ENCODE measurements around the gene RHOC.

Gene RHOC

GRCh38 chr1:112717263-112717873 lies 10.4 kb upstream of the RHOC start:
- DNase-seq (ENCODE audit: low spot score) = no peak

- DNase-seq (ENCODE audit: low spot score) = peak; percentile 91
Measured at GRCh38 chr1:112716133-112716720, 9.3 kb upstream of the RHOC start.

DNA sequence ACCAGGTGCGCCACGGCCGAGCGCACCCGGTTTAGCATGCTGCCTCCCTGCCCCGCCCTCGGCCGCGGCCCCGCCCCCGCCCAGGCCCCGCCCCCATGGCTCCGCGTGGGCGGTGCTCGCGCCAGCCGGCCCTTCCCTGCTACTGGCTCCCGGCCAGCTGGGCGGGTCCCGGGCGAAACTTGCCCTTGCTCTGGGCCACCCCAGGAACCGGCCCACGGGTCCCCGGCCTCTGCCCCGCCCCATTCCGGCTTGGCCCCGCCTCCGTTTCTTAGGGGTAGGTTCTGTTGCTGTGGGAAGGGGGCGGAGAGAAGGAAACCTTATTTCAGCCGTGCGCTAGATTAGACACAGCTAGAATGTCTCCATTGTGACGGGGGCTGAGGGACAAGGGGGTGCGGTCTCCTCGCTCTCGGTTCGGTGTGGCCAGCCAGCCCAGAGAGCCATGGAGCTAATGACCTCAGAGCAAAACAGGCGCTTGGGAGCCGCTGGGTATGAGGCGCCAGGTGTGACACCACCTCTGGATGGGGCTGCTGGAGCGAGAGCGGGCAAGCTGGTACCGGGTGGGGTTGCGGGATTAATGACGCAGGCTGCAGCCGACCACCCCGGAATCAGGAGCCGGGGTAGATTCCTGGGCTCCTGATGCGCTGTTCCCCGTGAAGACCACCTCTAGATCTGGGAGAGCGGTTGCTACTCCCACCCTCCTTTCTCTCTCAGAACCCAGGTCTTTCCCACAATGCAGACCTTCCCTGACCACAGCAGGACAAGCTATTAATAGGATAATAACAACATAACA lies 8.5 kb upstream of the RHOC start, which contains the start of gene PPM1J:
Gene PPM1J, minus strand, starts transcription at position 69 of the 790 bp plus-strand sequence. Its CDS starts 31 bp downstream, at position 38.
- DNase-seq (ENCODE audit: low spot score) = peak; percentile 97

DNA sequence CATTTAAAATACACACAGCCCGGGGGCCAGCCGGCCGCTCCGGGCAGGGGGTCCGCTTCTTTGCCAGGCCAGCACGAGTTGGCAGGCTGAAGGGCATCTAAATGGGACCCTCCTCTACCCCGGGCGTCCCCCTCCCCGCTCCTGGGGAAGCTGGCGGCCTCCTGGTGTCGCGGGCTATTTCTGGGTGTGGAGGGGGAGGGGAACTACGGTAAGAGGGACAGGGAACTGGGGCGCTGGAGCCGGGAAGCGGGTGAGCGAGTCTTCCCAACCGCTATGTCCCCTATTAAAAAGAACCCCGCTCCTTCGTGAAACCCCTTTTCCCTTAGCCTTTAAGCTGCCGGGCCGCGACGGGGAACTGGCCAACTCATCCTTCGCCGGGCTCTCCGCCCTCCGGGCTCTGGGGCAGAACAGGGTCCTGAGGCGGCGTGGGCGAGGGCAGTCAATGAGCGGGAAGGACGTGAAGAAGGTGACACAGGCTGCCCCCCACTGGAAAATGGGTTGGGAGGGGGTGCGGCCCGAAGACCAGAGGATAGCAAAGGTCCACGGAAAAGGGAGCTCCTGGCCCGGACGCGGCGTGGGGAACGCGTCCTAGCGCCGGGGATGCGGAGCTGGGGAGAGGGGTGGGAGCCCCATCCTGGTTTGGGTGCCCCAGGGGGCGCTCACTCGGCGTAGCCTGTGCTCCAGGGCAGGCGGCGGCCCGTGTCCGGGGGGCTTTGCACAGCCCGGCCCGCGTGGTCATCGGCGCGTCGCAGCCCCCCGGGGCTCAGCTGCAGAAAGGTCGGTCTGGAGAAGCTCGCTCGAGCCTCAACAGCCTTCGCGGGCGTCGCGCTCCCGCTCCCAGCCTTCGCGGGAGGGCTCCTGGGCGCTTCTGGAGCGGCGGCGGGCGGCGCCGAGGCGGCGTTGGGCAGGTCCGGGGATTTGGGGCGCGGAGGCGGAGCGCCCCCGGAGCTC lies 7.7 kb upstream of the RHOC start:
- peak; percentile 70 for DNase-seq (ENCODE audit: low spot score)

DNA sequence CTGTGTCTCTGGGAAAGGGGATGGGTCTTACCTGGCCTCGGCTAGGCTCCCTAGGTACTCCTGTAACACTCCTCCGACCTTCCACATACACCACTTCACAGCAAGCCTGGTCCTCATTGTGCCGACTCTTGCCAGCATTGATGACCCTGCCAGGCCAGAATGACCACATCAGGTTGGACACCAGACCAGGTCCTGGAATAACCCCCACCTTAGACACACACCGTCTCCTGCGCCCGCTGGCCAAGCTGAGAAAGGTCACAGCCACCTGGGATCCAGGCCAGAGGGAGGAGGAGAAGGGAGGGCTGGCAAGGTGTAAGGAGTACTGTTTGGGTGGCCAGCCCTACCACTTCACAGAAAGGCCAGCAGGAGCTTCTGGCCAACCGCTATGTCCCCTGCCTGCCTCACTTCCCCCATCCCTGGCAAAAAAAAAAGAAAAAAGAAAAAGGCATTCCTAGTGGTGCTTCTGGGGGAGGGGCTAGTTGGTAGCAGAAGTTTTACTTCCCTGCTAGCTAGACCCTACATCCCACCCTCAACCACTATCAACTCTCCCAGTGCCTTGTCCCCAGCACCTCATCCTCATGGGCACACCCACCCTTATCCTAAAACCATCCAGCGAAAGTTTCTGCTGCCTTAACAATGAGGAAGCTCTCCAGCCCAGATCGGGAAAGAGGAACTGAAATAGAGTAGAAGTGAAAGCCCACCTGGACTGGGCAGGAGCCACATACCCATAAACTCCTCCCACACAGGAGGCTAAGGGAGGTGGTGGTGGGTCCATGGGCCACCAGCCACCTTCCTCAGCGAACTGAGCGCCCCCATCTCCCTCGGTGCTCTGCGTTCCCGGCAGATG lies 6.8 kb upstream of the RHOC start:
- DNase-seq (ENCODE audit: low spot score) = no peak

- no peak for DNase-seq (ENCODE audit: low spot score)
Measured at GRCh38 chr1:112712701-112713128, 5.8 kb upstream of the RHOC start.

GRCh38 chr1:112712191-112712590 lies 5.3 kb upstream of the RHOC start:
- no peak for DNase-seq (ENCODE audit: low spot score)

DNA sequence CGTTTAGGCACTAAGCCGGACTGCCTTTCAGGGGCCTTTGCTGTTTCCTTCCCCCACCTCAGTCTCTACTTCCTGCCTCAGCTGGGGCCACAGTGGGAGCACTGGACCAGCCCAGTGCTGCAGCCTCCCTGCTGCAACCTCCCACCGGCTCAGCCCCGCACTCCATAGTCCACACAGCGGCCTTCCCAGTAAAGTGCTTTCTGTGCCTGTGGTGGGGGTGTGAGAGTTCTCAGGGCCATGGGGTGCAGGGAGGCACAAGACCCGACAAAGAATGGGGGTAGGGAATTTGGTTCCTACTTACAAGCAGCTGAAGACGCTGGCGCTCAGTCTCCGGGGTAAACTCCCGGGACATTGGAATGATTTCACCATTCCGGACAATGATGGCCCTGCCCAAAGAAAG lies 4.7 kb upstream of the RHOC start:
- DNase-seq (ENCODE audit: low spot score) = no peak

DNA sequence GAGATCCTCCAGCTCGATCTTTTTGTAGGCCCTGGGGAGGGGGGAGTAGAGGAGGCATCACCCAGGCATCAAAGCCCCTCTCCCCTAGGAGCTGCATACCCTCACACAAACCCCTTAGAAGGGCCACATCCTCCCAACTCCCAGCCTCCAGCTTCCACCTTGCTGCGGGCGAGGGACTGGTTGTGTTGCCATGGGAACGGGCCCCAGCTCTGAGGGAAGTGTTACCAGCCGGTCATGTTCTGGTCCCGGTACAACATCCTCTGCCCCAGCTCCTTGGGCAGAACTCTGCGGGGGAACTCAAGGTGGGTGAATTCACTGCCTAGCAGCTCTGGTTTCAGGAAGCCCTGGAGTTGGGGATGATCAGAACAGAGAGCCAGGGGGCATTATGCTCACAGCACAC lies 4.1 kb upstream of the RHOC start:
- no peak for DNase-seq (ENCODE audit: low spot score)

GRCh38 chr1:112710586-112710985 lies 3.7 kb upstream of the RHOC start:
- no peak for DNase-seq (ENCODE audit: low spot score)

GRCh38 chr1:112710159-112710558 lies 3.2 kb upstream of the RHOC start:
- DNase-seq (ENCODE audit: low spot score) = no peak

- DNase-seq (ENCODE audit: low spot score) = no peak
Measured at GRCh38 chr1:112708489-112708888, 1.6 kb upstream of the RHOC start.

DNA sequence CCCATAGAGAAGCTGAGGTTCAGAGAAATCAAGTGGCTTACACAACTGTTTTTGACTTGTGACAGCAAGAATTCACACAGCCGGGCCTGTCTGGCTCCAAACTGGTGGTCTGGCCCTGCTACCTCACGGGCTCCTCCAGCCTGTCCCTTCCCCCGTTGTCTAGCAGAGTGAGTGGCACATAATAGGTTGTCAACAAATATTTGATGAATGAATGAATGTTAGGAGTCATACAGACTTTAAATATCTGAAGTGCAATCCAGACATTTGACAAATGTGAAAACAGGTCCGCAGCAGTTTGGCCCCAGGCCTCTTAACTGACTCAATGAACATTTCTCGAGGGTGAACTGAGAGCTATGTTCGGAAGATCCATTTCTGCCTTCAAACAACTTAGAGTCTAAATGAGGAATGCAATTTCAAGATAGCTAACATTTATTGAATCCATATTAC lies 1.1 kb upstream of the RHOC start:
- no peak for DNase-seq (ENCODE audit: low spot score)

DNA sequence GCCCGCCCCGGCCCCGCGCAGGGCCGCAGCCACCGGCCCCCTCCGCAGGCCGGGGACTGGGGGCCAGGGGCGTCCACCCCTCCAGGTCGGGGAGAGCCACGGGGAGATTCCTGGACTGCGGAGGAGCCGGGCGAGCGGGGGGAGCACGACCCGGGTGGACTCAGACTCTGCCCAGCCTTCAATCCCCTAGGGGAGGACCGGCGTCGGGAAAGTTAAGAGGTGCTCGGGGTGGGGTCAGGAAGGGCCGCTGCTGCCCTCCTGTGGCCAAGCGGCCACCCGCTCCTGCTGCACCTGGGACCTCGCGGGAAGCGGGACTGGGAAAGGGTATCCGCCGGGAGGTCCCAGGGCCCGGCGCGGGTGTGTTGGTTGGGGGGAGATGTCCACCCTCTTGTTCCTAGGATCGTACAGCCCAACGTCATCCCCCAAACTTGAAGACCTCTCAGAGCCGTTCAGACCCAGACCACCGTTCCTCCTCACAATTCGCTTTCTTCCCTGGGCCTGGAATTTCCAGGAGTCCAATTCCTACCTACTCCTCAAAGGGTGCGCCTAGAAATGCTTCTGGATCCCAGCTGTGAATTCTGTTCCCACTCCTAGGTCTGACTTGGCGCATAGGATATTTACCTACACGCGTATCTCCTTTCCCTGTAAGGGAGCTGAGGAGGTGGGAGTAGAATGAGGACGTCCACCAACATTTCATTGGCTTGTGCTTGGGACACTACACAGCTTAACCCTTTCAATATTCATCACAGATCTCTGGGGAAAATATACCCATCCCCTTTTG lies 484 bp upstream of the RHOC start:
- DNase-seq (ENCODE audit: low spot score) = peak; percentile 91

- DNase-seq (ENCODE audit: low spot score) = peak; percentile 88
Measured at GRCh38 chr1:112704934-112705627, 1.8 kb downstream of the RHOC start.

GRCh38 chr1:112704391-112704933 lies 2.5 kb downstream of the RHOC start:
- DNase-seq (ENCODE audit: low spot score) = no peak

DNA sequence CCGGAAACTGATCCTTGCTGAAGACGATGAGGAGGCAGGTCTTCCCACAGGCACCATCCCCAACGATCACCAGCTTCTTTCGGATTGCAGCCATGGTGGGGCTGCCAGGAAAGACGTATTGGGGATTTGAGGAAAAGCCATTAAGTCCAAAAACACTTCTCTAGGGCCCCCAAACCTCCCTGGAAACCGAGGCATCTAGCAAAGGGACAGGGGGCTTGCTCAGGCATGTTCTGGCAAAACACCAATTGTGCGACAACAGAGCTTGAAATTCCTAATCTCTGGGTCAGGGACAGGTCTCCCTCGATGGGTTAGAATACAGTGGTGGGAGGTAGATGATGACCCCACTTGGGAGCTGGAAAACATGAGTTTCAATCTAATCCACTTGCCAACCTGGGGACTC lies 3.2 kb downstream of the RHOC start:
- DNase-seq (ENCODE audit: low spot score) = no peak

DNA sequence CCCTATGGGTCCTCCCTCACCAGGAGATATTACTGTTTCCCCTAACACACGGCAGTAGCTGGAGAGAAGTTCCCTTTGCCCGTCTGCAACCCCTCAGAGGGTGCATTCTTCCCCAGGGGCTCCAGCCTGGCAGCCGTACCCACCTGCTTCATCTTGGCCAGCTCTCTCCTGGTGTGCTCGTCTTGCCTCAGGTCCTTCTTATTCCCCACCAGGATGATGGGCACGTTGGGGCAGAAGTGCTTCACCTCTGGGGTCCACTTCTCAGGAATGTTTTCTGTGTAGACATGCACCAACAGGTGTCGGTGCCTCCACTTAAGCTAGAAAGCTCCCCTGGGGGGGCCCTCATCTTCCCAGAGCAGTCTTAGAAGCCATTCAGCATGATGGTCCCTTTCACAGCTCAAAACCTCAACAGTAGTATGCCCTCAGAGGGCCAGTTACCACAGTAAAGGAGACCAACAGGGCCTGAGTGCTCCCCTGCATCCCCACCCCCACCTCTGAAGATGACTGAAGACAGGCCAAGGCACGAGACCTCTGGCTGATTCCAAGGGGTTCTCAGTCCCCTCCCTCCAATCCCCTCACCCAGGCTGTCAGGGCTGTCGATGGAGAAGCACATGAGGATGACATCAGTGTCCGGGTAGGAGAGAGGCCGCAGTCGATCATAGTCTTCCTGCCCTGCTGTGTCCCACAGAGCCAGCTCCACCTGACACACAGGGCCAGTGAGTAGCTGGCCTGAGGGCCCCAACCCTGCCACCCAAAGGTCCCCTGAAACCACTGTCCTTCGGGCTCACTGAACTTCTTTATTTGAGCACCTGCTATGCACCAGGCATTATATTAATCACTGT lies 4.3 kb downstream of the RHOC start:
- DNase-seq (ENCODE audit: low spot score) = no peak

DNA sequence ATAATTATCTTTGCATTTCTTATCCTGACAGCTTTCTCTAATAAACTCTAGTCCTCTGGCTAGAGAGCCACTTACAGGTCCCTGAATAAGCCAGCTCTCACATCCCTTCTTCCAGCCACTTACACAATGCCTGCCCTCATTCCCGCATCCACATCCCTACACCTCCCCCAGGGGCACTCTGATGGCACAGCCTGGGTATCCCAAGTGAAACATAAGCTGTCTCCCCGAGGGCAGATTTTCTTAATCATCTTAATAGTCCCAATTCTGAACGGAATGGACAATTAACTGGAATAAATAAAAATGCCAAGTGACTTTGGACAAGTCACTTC lies 4.9 kb downstream of the RHOC start:
- no peak for DNase-seq (ENCODE audit: low spot score)
